GM13976 (cell line): ENCODE results near the gene PARVB.
"Not testable (repeated sequence)": the region's sequence is repeated elsewhere in the genome, so short reads cannot be mapped to it uniquely, and the experiment has no call there.

Source experiments
- DNase-seq: peaks from one replicate; pipeline ENCODE4 v3.0.0; 2012; ENCODE audit warnings: low spot score
- CTCF ChIP-seq: IDR thresholded peaks from 2 replicates; pipeline ENCODE4 v1.5.1; 2012; ENCODE audit warnings: borderline replicate concordance, mild to moderate bottlenecking; ENCODE audit not compliant: insufficient read depth; ENCODE audit errors: extremely low read depth, missing control alignments, control extremely low read depth
- in situ Hi-C: fragments of 300-500 bp; cut with MboI; formaldehyde crosslinking; loops from one replicate; pipeline ENCODE4 v1.12.0; 2022; ENCODE audit warnings: low sequenced_read_pairs, mixed read lengths, inconsistent platforms; ENCODE audit not compliant: unreplicated experiment

The PARVB gene

DNA sequence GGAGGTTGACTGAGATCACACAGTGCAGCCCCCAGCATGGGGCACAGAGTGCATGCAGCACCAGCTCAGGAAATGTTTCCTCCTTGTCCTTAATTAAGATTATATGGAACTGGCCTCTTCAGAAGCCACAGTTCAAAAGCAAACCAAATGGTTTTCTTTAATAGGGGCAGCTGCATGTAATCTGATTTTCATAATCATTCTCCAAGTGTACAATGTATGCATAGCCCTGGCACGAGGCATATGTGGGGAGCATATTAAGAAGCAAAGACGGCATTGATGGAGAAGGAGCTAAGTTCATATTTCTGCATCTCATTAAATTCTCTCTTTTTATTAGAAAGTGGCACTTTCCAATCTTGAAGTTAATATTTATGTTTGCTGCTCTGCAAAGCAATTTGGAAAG lies 9.9 kb upstream of the PARVB start:
- in situ Hi-C loops, result no loop called here
- TF ChIP-seq CTCF, result no peak
- DNase-seq, result no peak

DNA sequence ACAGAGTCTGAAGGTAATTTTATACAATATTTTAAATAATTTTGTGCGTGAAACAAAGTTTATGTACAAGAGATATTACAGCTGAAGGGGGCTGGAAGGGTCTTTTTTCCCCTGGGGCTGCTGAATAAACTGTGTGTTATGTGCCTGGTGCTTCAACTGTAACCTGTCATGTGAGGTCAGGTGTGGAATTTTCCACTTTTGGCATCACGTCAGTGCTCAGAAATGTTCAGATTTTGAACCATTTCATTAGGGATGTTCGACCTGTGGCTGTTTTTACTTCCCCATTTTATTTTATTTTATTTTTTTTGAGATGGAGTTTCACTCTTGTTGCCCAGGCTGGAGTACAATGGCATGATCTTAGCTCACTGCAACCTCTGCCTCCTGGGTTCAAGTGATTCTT lies 7.5 kb upstream of the PARVB start:
- in situ Hi-C loops, DNase-seq: not testable (repeated sequence)

DNA sequence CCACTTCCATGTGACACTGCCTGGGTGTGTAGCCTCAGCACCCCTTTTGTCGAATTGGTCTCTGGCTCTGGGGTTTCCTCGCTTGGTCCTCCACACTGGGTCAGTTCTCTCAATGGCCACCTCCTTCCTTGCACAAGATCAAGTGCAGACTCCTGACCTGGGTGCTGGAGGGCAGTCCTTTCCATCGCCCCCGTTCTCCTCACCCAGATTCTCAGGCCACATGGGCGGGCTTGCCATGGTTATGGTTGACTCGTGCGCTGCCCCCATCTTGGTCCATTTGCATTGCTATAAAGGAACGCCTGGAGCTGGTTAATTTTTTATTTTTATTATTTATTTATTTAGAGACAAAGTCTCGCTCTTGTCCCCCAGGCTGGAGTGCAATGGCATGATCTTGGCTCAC lies 5.5 kb upstream of the PARVB start:
- DNase-seq, result no peak
- no peak for TF ChIP-seq CTCF
- in situ Hi-C loops, result no loop called here

- TF ChIP-seq CTCF, result no peak
- in situ Hi-C loops, result no loop called here
These were observed 4.7 kb upstream of the PARVB start for GRCh38 chr22:44019416-44019815.

DNA sequence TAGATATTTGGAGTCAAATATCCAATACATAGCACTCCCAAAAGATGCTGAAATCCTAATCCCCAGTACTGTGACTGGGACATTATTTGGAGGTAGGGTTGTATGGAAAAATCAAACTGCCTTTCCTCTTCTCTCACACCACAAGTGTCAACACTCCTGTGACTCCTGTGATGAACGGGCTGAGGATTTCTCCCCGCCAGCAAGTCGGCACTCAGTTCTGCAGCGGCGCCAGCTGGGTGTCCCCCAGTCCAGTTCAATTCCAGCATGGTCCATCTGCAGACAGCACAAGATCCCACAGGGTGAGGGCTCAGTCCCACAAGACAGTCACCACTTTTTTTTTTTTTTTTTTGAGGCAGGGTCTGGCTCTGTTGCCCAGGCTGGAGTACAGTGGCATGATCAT lies 4.3 kb upstream of the PARVB start:
- TF ChIP-seq CTCF, result no peak
- in situ Hi-C loops, result no loop called here
- no peak for DNase-seq

More at GRCh38 chr22:44019416-44019815, 4.7 kb upstream of the PARVB start:
- no peak for DNase-seq

DNA sequence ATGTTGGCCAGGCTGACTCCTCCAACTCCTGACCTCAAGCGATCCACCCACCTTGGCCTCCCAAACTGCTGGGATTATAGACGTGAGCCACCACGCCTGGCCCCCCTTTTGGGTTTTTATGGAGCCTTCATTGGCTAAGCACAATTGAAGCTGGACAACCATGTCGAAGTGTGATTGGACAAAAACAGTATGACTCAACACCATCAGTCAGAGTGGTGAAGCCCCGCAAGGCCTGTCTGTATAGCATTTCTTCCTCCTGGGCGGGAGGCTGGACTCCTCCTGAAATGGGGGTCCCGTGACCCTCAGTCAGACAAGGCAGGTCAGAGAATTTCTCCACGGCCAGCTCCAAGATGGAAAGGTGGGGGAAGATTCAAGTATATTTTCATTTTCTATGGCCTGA lies 3.1 kb upstream of the PARVB start:
- TF ChIP-seq CTCF, result no peak
- DNase-seq, result no peak
- in situ Hi-C loops, result no loop called here

- no peak for TF ChIP-seq CTCF
- DNase-seq, result peak; percentile 85
- in situ Hi-C loops, result no loop called here
These were observed 456 bp upstream of the PARVB start for GRCh38 chr22:44023404-44024287.
